ENCODE measurements around the gene ALOX5AP. TPM values are rescaled to one million over a fixed set of nuclear protein-coding genes. Genes with fewer than 3 reads are reported as not detected.

The ALOX5AP gene
- total and polyA plus RNA-seq, 7 experiments from 2014 or later: 22.1 to 198 (median 46.9) TPM

GRCh38 chr13:30763786-30764413 lies 28.6 kb downstream of the ALOX5AP start:
- no peak overlapping the region for H3K4me3 Mint-ChIP-seq
- H3K4me1 Mint-ChIP-seq: peaks cover 0 to 23% (median 0%) of the 10 kb centered on the region in 7 donors
- CTCF ChIA-PET: no interaction called here
- no peak overlapping the region for H3K4me3 ChIP-seq (ENCODE audit: low read length)
- no peak overlapping the region for H3K27ac Mint-ChIP-seq
- intact Hi-C loops (cut with micrococcal nuclease): no loop called here
- peaks cover 6 to 53% (median 37%) of the 10 kb centered on the region in 5 donors for H3K36me3 Mint-ChIP-seq
- H3K27me3 ChIP-seq (ENCODE audit: control insufficient read depth in 2 of 2, insufficient read depth in 2 of 2, low read length in 2 of 2): no peaks in the 10 kb centered on the region
- DNase-seq (no peak), ATAC-seq (no peak)
- H3K27me3 Mint-ChIP-seq: no peaks in the 10 kb centered on the region
- peaks cover 0 to 6% of the 10 kb centered on the region in 2 donors for H3K4me1 ChIP-seq (ENCODE audit: control insufficient read depth in 2 of 2, insufficient read depth in 2 of 2, low read length in 2 of 2)
- H3K27ac ChIP-seq (ENCODE audit: low read depth, low read length): no peak overlapping the region
- H3K36me3 ChIP-seq (ENCODE audit: control insufficient read depth in 2 of 3, insufficient read depth in 3 of 3, low read length in 3 of 3): peaks cover 0 to 50% (median 12%) of the 10 kb centered on the region in 3 experiments
- H3K9me3 Mint-ChIP-seq: peaks cover 0 to under 1% (median 0%) of the 10 kb centered on the region in 11 donors
- POLR2A ChIA-PET: no interaction called here
- H3K9me3 ChIP-seq (ENCODE audit: control insufficient read depth in 2 of 3, low read length in 3 of 3): no peaks in the 10 kb centered on the region

DNA sequence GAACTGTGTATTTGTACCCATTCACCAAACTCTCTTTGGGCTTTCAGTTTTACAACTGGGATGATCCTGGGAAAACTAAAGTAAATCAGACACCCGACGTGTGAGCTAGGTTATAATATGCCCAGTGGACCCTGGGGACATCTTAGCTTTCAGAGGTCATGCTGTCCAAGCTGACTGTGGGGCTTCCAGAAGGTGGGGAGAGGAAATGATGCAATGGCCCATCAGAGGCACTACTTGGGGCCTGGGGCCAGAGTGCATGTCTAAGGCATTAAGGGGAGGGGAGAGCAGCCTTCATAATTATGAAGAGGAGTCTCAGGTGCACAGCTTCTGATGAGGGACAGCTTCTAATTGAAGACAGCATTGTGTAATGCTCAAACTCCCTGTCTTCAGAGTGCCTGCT lies 30.9 kb downstream of the ALOX5AP start:
- intact Hi-C loops (cut with micrococcal nuclease): no loop called here
- H3K36me3 ChIP-seq (ENCODE audit: control insufficient read depth in 2 of 3, insufficient read depth in 3 of 3, low read length in 3 of 3): peaks cover 0 to 27% (median 9%) of the 10 kb centered on the region in 3 experiments
- Mint-ChIP-seq H3K4me1 (peaks cover 0 to 20% (median 0%) of the 10 kb centered on the region in 7 donors), H3K36me3 (peaks cover 6 to 54% (median 49%) of the 10 kb centered on the region in 5 donors), H3K9me3 (peaks cover 0 to 3% (median 0%) of the 10 kb centered on the region in 11 donors), H3K4me3 (no peak overlapping the region), H3K27ac (peak overlapping the region in 1 of 9 donors; percentile 71), H3K27me3 (no peaks in the 10 kb centered on the region)
- peaks cover 0 to 6% of the 10 kb centered on the region in 2 donors for H3K4me1 ChIP-seq (ENCODE audit: control insufficient read depth in 2 of 2, insufficient read depth in 2 of 2, low read length in 2 of 2)
- no peaks in the 10 kb centered on the region for H3K9me3 ChIP-seq (ENCODE audit: control insufficient read depth in 2 of 3, low read length in 3 of 3)
- ATAC-seq (no peak), DNase-seq (no peak)
- POLR2A ChIA-PET: interaction anchor here (0.9 kb wide), 1 partner anchor 9 kb away, joined by 3 read pairs; no protein-coding TSS in a partner anchor
- H3K27me3 ChIP-seq (ENCODE audit: control insufficient read depth in 2 of 2, insufficient read depth in 2 of 2, low read length in 2 of 2): no peaks in the 10 kb centered on the region
- no peak overlapping the region for H3K4me3 ChIP-seq (ENCODE audit: low read length)
- CTCF ChIA-PET: no interaction called here
- no peak overlapping the region for H3K27ac ChIP-seq (ENCODE audit: low read depth, low read length)

DNA sequence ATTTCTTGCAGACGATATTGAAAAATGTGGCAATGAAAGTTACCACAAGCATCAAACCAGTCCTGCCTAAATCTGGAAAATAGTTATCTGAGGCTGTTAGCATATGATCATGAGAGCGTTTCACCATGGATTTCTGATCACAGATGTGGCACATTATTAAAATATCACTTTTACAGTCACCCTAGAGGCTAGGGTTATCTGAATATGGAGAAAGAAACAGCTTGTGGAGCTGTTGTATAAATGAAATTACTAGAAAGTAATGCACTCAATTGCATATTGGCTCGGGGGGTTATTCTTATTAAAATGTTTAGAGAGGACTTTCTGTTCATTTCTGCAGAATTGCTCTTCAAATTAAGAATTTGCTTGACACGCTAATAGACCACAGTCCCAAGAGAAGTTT lies 35.6 kb downstream of the ALOX5AP start:
- ChIA-PET CTCF (no interaction called here), POLR2A (interaction anchor here (0.6 kb wide), 1 partner anchor 47 kb away, joined by 3 read pairs; no protein-coding TSS in a partner anchor)
- no peaks in the 10 kb centered on the region for H3K27me3 ChIP-seq (ENCODE audit: control insufficient read depth in 2 of 2, insufficient read depth in 2 of 2, low read length in 2 of 2)
- Mint-ChIP-seq H3K36me3 (peaks cover 6 to 48% (median 40%) of the 10 kb centered on the region in 5 donors), H3K4me1 (peaks cover 10 to 39% (median 16%) of the 10 kb centered on the region in 7 donors), H3K9me3 (peaks cover 0 to 9% (median 0%) of the 10 kb centered on the region in 11 donors), H3K4me3 (no peak overlapping the region), H3K27ac (no peak overlapping the region), H3K27me3 (no peaks in the 10 kb centered on the region)
- H3K9me3 ChIP-seq (ENCODE audit: control insufficient read depth in 2 of 3, low read length in 3 of 3): no peaks in the 10 kb centered on the region
- ATAC-seq (no peak), DNase-seq (no peak)
- no peak overlapping the region for H3K4me3 ChIP-seq (ENCODE audit: low read length)
- no peak overlapping the region for H3K27ac ChIP-seq (ENCODE audit: low read depth, low read length)
- peaks cover 12 to 24% of the 10 kb centered on the region in 2 donors for H3K4me1 ChIP-seq (ENCODE audit: control insufficient read depth in 2 of 2, insufficient read depth in 2 of 2, low read length in 2 of 2)
- intact Hi-C loops (cut with micrococcal nuclease): no loop called here
- H3K36me3 ChIP-seq (ENCODE audit: control insufficient read depth in 2 of 3, insufficient read depth in 3 of 3, low read length in 3 of 3): no peaks in the 10 kb centered on the region

DNA sequence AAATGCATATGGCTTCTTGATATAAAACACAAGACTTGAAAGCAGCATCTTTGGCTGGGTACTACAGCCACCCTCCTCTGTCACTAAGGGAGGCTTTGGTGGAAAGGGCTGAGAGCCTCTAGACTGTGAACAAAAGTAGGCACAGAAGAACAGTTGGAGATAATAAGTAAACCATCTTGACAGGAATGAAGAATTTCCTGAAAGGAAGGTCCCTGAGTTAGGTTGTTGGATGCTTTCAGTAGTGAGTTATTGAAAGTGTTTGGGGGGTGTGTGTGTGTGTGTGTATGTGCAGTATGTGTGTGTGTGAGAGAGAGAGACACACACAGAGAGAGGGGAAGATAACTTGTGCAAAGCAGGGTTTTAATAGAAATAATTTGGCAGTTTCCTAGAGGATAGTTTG lies 38.2 kb downstream of the ALOX5AP start:
- Histone ChIP-seq H3K36me3 (ENCODE audit: control insufficient read depth in 2 of 3, insufficient read depth in 3 of 3, low read length in 3 of 3) (no peaks in the 10 kb centered on the region), H3K27ac (ENCODE audit: low read depth, low read length) (no peak overlapping the region), H3K4me1 (ENCODE audit: control insufficient read depth in 2 of 2, insufficient read depth in 2 of 2, low read length in 2 of 2) (peaks cover 12 to 18% of the 10 kb centered on the region in 2 donors), H3K27me3 (ENCODE audit: control insufficient read depth in 2 of 2, insufficient read depth in 2 of 2, low read length in 2 of 2) (no peaks in the 10 kb centered on the region), H3K9me3 (ENCODE audit: control insufficient read depth in 2 of 3, low read length in 3 of 3) (no peaks in the 10 kb centered on the region), H3K4me3 (ENCODE audit: low read length) (no peak overlapping the region)
- POLR2A ChIA-PET: interaction anchor here (1.0 kb wide), 1 partner anchor 164 kb away, joined by 3 read pairs; no protein-coding TSS in a partner anchor
- H3K27ac Mint-ChIP-seq: peak overlapping the region in 5 of 9 donors; percentile 11 to 83 (median 37)
- peaks cover 6 to 49% (median 34%) of the 10 kb centered on the region in 5 donors for H3K36me3 Mint-ChIP-seq
- peaks cover 0 to 5% (median 0%) of the 10 kb centered on the region in 5 donors for H3K27me3 Mint-ChIP-seq
- DNase-seq (no peak), ATAC-seq (no peak)
- peaks cover 8 to 22% (median 16%) of the 10 kb centered on the region in 7 donors for H3K4me1 Mint-ChIP-seq
- peak overlapping the region in 6 of 10 donors; percentile 14 to 59 (median 28) for H3K4me3 Mint-ChIP-seq
- peaks cover 0 to 9% (median 0%) of the 10 kb centered on the region in 11 donors for H3K9me3 Mint-ChIP-seq
- intact Hi-C loops (cut with micrococcal nuclease): no loop called here
- CTCF ChIA-PET: no interaction called here

DNA sequence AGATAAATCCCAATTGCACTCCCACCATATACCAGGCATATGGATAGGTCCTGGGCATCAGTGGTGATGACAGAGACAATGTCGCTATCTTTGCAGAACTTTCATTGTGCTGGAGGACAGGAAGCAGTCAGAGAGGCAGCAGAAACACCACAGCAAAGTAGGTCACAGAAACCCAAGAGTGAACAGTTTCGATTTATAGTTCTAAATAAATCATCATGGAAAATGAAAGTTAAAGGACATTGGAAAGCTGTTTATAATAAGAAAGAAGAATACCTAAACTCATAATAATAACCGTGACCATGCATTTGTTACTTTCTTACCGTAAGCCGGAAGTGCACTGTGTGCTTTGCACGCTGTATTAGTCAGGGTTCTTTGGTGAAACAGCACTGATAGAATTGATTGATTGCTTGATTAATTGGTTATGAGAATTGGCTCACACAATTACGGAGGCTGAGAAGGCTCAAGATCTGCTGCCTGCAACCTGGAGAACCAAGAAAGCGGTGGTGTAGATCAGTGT lies 38.9 kb downstream of the ALOX5AP start:
- POLR2A ChIA-PET: interaction anchor here (1.0 kb wide), 1 partner anchor 164 kb away, joined by 3 read pairs; no protein-coding TSS in a partner anchor

DNA sequence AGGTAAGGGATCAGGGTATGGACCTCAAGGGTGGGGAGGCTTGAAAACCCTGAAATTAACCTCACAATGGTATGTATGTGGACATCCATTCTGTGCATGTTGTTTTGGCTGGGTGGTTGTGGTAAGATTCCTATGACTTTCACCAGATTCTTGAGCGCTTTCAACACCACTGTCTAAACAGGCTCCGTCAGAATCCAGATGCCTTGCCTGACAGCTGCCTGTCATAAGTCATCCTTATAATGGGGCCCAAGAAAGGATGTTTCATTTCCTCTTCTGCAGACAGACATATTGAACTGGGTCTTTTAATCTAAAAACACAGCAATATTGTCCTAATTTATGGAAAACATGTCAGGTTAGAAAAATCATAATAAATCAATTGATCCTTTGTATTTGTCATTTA lies 41.3 kb downstream of the ALOX5AP start:
- no peak for DNase-seq
- Histone ChIP-seq H3K27me3 (ENCODE audit: control insufficient read depth in 2 of 2, insufficient read depth in 2 of 2, low read length in 2 of 2) (no peaks in the 10 kb centered on the region), H3K4me1 (ENCODE audit: control insufficient read depth in 2 of 2, insufficient read depth in 2 of 2, low read length in 2 of 2) (peaks cover 12 to 18% of the 10 kb centered on the region in 2 donors), H3K36me3 (ENCODE audit: control insufficient read depth in 2 of 3, insufficient read depth in 3 of 3, low read length in 3 of 3) (no peaks in the 10 kb centered on the region), H3K27ac (ENCODE audit: low read depth, low read length) (no peak overlapping the region), H3K9me3 (ENCODE audit: control insufficient read depth in 2 of 3, low read length in 3 of 3) (no peaks in the 10 kb centered on the region), H3K4me3 (ENCODE audit: low read length) (no peak overlapping the region)
- POLR2A ChIA-PET: no interaction called here
- no peak overlapping the region for H3K27ac Mint-ChIP-seq
- no peak overlapping the region for H3K4me3 Mint-ChIP-seq
- CTCF ChIA-PET: no interaction called here
- intact Hi-C loops (cut with micrococcal nuclease): no loop called here
- H3K27me3 Mint-ChIP-seq: peaks cover 0 to 19% (median 0%) of the 10 kb centered on the region in 5 donors
- H3K9me3 Mint-ChIP-seq: peaks cover 0 to 11% (median 6%) of the 10 kb centered on the region in 11 donors
- ATAC-seq: no peak
- H3K36me3 Mint-ChIP-seq: peaks cover 6 to 38% (median 18%) of the 10 kb centered on the region in 5 donors
- H3K4me1 Mint-ChIP-seq: peaks cover 7 to 22% (median 16%) of the 10 kb centered on the region in 7 donors

More for the DNA sequence above, 38.9 kb downstream of the ALOX5AP start:
- peak overlapping the region in 3 of 9 donors; percentile 11 to 83 (median 16) for H3K27ac Mint-ChIP-seq
- Histone ChIP-seq H3K4me3 (ENCODE audit: low read length) (peak overlapping the region; percentile 19), H3K27me3 (ENCODE audit: control insufficient read depth in 2 of 2, insufficient read depth in 2 of 2, low read length in 2 of 2) (no peaks in the 10 kb centered on the region), H3K36me3 (ENCODE audit: control insufficient read depth in 2 of 3, insufficient read depth in 3 of 3, low read length in 3 of 3) (no peaks in the 10 kb centered on the region), H3K27ac (ENCODE audit: low read depth, low read length) (no peak overlapping the region), H3K9me3 (ENCODE audit: control insufficient read depth in 2 of 3, low read length in 3 of 3) (no peaks in the 10 kb centered on the region), H3K4me1 (ENCODE audit: control insufficient read depth in 2 of 2, insufficient read depth in 2 of 2, low read length in 2 of 2) (peaks cover 12 to 18% of the 10 kb centered on the region in 2 donors)
- CTCF ChIA-PET: no interaction called here
- intact Hi-C loops (cut with micrococcal nuclease): no loop called here
- DNase-seq: peak in 3 of 9 donors; percentile 3 to 13 (median 4)
- peaks cover 8 to 22% (median 16%) of the 10 kb centered on the region in 7 donors for H3K4me1 Mint-ChIP-seq
- peak overlapping the region in 8 of 10 donors; percentile 14 to 59 (median 36) for H3K4me3 Mint-ChIP-seq
- H3K9me3 Mint-ChIP-seq: peaks cover 0 to 9% (median 0%) of the 10 kb centered on the region in 11 donors
- ATAC-seq: peak; percentile 71
- peaks cover 6 to 44% (median 28%) of the 10 kb centered on the region in 5 donors for H3K36me3 Mint-ChIP-seq
- peaks cover 0 to 6% (median 0%) of the 10 kb centered on the region in 5 donors for H3K27me3 Mint-ChIP-seq
